Adipocyte (in vitro differentiated cells): ENCODE measurements around the gene CHN1.

Experiments
- DNase-seq: peaks from one replicate; pipeline ENCODE4 v3.0.0-alpha.2; 2015; ENCODE audit warnings: low read depth
- H3K27me3 ChIP-seq: replicated peaks from 2 replicates; pipeline ENCODE4 v1.7.0; 2013; ENCODE audit warnings: mild to moderate bottlenecking, low read length, moderate library complexity; ENCODE audit not compliant: control insufficient read depth, insufficient read depth
- H3K36me3 ChIP-seq: 2 replicates; pipeline ENCODE4 v1.7.0; 2013; ENCODE audit warnings: low read length, mild to moderate bottlenecking, moderate library complexity; ENCODE audit not compliant: control insufficient read depth, insufficient read depth, severe bottlenecking
- H3K4me1 ChIP-seq: 2 replicates; pipeline ENCODE4 v1.7.0; 2013; ENCODE audit warnings: mild to moderate bottlenecking, low read length, moderate library complexity; ENCODE audit not compliant: control insufficient read depth, insufficient read depth
- H3K4me3 ChIP-seq: 2 replicates; pipeline ENCODE4 v1.7.0; 2013; ENCODE audit warnings: mild to moderate bottlenecking, low read length, moderate library complexity
- H3K9ac ChIP-seq: 2 replicates; pipeline ENCODE4 v1.7.0; 2013; ENCODE audit warnings: mild to moderate bottlenecking, low read length, moderate library complexity
- H3K9me3 ChIP-seq: 2 replicates; pipeline ENCODE4 v1.7.0; 2013; ENCODE audit warnings: mild to moderate bottlenecking, low read length, moderate library complexity; ENCODE audit not compliant: control insufficient read depth

The CHN1 gene

GRCh38 chr2:174768557-174768956 is 236.6 kb downstream of the CHN1 start:
- no peaks in the 10 kb centered on the region for H3K27me3 ChIP-seq
- no peaks in the 10 kb centered on the region for H3K36me3 ChIP-seq
- no peaks in the 10 kb centered on the region for H3K9me3 ChIP-seq
- H3K9ac ChIP-seq = no peak overlapping the region
- H3K4me3 ChIP-seq = no peak overlapping the region
- H3K4me1 ChIP-seq = peaks cover 21% of the 10 kb centered on the region
- DNase-seq = no peak

DNA sequence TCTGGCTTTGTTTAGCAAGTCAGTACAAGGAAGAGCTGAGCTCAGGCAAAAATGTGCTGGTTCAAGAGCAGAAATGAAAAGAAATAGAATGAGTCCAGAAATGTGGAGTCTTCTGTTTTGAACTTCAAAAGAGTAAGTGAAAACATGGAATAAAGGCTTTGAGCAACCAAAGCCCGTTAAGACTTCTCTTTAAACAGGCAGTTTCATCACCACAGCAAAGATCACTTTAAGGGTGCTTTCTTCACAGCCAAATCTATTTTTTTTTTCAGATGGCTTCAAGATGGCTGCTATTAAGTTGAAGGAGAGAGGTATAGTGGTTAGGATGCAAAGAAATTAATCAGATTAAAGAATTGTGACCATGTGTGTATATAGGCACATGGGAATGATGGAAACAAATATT is 238.9 kb downstream of the CHN1 start:
- DNase-seq = no peak
- no peak overlapping the region for H3K4me3 ChIP-seq

GRCh38 chr2:174765576-174765975 is 239.6 kb downstream of the CHN1 start:
- H3K36me3 ChIP-seq = no peaks in the 10 kb centered on the region
- no peaks in the 10 kb centered on the region for H3K9me3 ChIP-seq
- H3K4me3 ChIP-seq = no peak overlapping the region
- no peak overlapping the region for H3K9ac ChIP-seq
- no peak for DNase-seq
- H3K4me1 ChIP-seq = no peaks in the 10 kb centered on the region
- no peaks in the 10 kb centered on the region for H3K27me3 ChIP-seq

More for the DNA sequence above, 238.9 kb downstream of the CHN1 start:
- H3K36me3 ChIP-seq = no peaks in the 10 kb centered on the region
- H3K9me3 ChIP-seq = no peaks in the 10 kb centered on the region
- no peaks in the 10 kb centered on the region for H3K27me3 ChIP-seq
- peaks cover 3% of the 10 kb centered on the region for H3K4me1 ChIP-seq
- H3K9ac ChIP-seq = no peak overlapping the region

DNA sequence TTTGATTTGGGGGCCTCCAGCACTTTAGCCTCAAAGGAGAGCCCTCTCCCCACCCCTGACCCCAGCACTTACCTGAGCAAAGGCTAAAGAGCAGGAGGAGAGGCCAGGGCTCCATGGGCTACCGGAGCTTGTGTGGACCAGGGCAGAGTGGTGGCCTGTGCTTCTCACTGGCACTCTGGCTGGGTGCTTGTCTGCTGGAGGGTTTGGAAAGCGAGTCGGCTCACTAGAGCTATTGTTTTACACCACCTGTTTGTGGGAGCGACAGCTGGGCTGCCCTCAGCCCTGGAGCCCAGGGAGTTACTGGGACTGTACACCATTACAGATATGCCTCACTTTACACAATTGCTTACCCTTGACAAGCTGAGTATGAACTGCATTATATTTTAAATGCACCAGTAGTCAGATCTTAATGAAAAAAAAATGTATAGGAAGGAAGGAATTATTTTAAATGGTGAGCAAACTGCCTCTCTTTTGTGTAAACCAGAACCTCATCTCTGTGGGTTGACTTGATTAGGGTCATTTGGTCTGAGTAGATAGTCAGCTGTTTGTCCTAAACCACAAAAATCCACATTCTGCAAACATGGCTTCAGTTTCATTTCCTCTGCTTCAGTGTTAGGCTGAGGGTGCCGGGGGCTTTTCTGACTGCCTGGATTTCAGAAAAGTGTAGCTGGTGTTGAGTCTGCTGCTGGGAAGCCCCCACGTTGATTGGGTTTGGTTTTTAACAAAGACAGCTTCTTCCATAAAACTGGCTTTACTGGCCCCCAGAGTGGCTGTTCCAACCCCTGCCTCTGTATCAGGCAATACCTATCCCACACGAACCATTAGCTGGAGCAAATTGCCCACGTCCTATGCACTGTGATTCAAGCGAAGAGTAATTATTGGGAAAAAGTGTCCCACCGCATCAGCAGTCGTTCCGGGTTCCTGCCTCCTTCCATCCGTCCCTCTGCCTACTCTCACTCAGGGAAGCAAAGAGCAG is 240.6 kb downstream of the CHN1 start, which contains the start of gene CHRNA1:
TSS of gene CHRNA1 (minus strand) at position 193 of the 976 bp plus-strand sequence. CDS start at position 115, 78 bp downstream.
- Histone ChIP-seq H3K27me3 (no peaks in the 10 kb centered on the region), H3K9me3 (no peaks in the 10 kb centered on the region), H3K4me3 (no peak within 1 kb of the TSS), H3K9ac (no peak within 1 kb of the TSS), H3K4me1 (no peaks in the 10 kb centered on the region), H3K36me3 (no peaks in the 10 kb centered on the region)
- DNase-seq = peak; percentile 67

- Histone ChIP-seq H3K4me1 (no peaks in the 10 kb centered on the region), H3K9me3 (no peaks in the 10 kb centered on the region), H3K4me3 (no peak overlapping the region)
Observed at GRCh38 chr2:174763780-174764179, 241.4 kb downstream of the CHN1 start.

GRCh38 chr2:174762464-174762863 is 242.7 kb downstream of the CHN1 start:
- Histone ChIP-seq H3K36me3 (no peaks in the 10 kb centered on the region), H3K9ac (no peak overlapping the region), H3K4me3 (no peak overlapping the region), H3K4me1 (no peaks in the 10 kb centered on the region), H3K9me3 (no peaks in the 10 kb centered on the region), H3K27me3 (no peaks in the 10 kb centered on the region)
- DNase-seq = no peak

More at GRCh38 chr2:174763780-174764179, 241.4 kb downstream of the CHN1 start:
- no peaks in the 10 kb centered on the region for H3K27me3 ChIP-seq
- no peak for DNase-seq
- H3K36me3 ChIP-seq = no peaks in the 10 kb centered on the region
- H3K9ac ChIP-seq = no peak overlapping the region

- H3K9me3 ChIP-seq = no peaks in the 10 kb centered on the region
- no peaks in the 10 kb centered on the region for H3K27me3 ChIP-seq
- DNase-seq = peak; percentile 43
- H3K4me1 ChIP-seq = no peaks in the 10 kb centered on the region
- no peak overlapping the region for H3K4me3 ChIP-seq
- no peaks in the 10 kb centered on the region for H3K36me3 ChIP-seq
- H3K9ac ChIP-seq = no peak overlapping the region
Observed at GRCh38 chr2:174761837-174762236, 243.3 kb downstream of the CHN1 start.

DNA sequence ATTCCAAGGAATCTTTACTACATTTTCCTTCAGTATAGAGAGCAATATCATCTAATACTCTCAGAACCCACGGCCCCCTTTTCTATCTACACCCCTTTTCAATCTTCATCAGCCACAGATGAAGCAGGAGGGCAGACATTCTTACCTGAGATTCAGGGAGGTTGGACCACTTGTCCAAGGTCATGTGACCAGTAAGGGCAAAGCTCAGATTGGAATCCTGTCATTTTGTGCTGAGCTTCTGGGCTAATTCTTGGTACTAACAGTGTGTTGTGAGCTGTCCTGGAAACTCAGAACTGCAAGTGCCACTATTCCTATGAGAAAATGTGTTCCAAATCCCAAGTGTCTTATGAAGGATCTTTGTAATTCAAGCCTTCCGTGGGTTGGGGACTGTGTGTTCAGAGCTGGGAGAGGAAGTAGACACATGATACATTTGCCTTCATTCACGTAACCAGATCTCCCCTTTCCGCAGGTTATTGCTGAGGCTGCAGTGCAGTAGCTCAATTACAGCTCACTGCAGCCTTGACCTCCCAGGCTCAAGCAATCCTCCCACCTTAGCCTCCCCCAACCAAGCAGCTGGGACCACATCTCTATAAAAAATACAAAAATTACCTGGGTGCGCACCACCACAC is 244.2 kb downstream of the CHN1 start:
- H3K4me3 ChIP-seq = no peak overlapping the region
- H3K27me3 ChIP-seq = no peaks in the 10 kb centered on the region
- H3K9me3 ChIP-seq = no peaks in the 10 kb centered on the region
- no peak overlapping the region for H3K9ac ChIP-seq
- H3K4me1 ChIP-seq = no peaks in the 10 kb centered on the region
- DNase-seq = no peak
- H3K36me3 ChIP-seq = no peaks in the 10 kb centered on the region

DNA sequence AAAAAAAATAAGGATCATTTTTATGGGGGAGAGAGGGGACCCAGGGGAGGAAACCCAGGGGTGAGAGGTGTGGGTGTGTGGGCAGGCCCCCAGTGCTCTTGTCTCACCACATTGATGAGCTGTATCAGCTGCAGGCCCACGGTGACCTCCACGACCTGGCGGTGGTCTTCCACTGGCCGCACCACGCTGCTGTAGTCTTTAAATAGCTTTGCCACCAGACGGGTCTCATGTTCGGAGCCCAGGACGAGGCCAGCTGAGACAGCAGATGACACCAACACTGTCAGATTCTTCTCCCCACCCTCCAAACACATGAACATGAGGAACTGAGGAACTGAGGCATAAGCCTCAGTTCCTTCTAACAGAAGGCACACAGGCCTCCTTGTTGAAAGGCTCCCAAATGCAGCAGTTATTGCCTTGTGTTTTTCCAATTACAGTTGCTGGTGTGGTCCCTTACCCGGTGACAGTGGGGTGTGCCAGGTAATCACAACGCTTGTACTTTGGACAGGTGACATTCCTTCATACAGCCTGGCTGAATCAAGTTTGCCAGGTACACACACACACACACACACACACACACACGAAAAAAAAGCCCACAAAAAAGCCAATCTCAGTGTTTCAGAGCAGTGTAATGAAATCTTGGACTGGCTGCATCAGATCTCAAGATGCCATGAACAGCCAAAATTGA is 245.7 kb downstream of the CHN1 start:
- Histone ChIP-seq H3K4me3 (no peak overlapping the region), H3K9me3 (no peaks in the 10 kb centered on the region)
- DNase-seq = no peak

DNA sequence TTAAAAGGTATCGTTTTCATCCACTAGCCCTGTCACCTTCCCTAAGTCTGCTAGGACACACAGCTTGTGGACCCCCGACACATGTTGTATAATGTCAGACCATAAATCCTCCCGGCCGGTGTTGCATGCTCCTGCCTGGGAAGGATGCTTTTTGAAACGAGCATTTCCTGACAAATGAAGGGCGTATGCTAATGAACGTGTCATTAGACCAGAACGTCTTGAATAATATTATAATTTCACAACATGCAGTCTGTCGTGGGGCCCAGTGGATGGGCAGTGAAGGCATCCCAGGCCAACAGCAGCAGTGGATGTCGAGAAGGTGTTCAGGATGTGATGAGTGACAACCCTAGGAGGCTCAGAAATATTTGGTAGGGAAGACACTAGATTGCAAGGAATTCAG is 248.4 kb downstream of the CHN1 start:
- no peaks in the 10 kb centered on the region for H3K9me3 ChIP-seq
- no peaks in the 10 kb centered on the region for H3K4me1 ChIP-seq
- no peaks in the 10 kb centered on the region for H3K27me3 ChIP-seq
- no peak overlapping the region for H3K9ac ChIP-seq
- DNase-seq = no peak
- no peak overlapping the region for H3K4me3 ChIP-seq
- no peaks in the 10 kb centered on the region for H3K36me3 ChIP-seq

More for the DNA sequence above, 245.7 kb downstream of the CHN1 start:
- no peaks in the 10 kb centered on the region for H3K36me3 ChIP-seq
- no peaks in the 10 kb centered on the region for H3K27me3 ChIP-seq
- no peaks in the 10 kb centered on the region for H3K4me1 ChIP-seq
- H3K9ac ChIP-seq = no peak overlapping the region

DNA sequence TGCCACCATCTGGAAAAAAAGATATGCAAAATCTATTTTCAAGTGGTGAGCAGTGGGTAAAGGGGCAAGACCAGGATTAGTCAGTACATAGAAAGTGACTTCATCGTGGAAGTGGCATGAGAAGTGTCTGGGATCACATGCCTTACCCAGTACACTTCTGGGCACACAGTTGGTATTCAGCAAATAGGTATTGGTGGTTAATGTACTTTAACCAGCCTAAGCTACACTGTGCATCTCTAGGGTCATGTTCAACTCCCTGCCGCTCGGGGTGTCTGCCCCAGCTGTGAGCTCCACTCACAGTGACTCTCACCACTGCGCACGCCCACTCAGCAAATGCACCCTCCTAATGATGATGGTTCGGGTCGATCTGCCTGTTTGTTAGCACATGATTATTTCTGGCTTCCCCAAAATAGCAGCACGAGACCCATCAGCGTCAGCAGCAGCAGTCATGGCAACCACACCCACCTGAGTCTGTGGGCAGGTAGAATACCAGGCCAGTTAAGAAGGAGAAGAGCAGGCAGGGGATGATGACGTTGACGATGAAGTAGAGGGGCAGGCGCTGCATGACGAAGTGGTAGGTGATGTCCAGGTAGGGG is 252.0 kb downstream of the CHN1 start:
- DNase-seq = no peak
- H3K9ac ChIP-seq = no peak overlapping the region
- no peaks in the 10 kb centered on the region for H3K4me1 ChIP-seq
- H3K27me3 ChIP-seq = peaks cover 3% of the 10 kb centered on the region
- no peaks in the 10 kb centered on the region for H3K36me3 ChIP-seq
- no peaks in the 10 kb centered on the region for H3K9me3 ChIP-seq
- H3K4me3 ChIP-seq = no peak overlapping the region
